Measurements from ENCODE around the gene GALR3.

DNA sequence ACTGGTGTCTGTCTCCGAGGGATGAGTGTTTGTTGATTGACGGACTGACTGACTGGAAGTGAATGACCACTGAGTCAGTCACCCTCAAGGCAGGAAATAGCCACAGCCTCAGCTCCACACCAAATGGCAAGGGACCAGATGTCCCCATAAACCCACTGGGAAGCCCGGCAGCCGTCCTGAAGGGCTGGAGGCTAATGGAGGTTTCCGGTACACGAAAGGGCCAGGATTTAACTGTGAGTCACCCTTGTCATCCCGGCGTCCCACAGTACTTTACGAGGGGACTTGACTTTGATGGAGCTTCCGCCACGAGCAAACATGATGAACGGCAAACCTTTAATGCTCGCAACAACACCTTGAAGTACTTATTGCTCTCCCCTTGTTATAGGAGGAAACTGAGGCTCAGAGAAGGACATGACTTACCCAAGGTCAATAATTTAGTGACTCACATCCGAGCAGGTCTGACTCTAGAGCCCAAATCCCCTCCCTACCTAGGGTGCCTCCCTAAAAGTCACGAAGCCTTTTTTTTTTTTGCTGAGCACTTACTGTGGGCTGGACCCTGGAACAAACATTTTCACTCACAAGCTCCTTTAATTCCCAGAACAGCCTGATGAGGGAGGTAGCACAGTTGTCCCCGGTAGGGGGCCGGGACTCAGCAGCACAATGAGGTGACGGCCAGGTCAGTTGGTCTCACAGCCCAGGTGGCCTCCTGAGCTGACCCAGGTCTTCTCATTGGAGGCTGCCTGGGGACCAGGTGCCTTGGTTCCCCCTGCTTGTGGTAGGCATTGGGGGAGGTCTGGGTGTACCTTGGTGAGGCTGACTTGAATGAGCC, 40.6 kb upstream of the GALR3 start:
- TF ChIP-seq, protein P1, sequence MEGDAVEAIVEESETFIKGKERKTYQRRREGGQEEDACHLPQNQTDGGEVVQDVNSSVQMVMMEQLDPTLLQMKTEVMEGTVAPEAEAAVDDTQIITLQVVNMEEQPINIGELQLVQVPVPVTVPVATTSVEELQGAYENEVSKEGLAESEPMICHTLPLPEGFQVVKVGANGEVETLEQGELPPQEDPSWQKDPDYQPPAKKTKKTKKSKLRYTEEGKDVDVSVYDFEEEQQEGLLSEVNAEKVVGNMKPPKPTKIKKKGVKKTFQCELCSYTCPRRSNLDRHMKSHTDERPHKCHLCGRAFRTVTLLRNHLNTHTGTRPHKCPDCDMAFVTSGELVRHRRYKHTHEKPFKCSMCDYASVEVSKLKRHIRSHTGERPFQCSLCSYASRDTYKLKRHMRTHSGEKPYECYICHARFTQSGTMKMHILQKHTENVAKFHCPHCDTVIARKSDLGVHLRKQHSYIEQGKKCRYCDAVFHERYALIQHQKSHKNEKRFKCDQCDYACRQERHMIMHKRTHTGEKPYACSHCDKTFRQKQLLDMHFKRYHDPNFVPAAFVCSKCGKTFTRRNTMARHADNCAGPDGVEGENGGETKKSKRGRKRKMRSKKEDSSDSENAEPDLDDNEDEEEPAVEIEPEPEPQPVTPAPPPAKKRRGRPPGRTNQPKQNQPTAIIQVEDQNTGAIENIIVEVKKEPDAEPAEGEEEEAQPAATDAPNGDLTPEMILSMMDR (IDR thresholded peaks at IDR 0.05), result no peak
- TF ChIP-seq POLR2A (IDR thresholded peaks at IDR 0.05), result no peak
